Neural crest cell (in vitro differentiated cells): Measurements from ENCODE around the gene LATS2. TPM values are rescaled to one million over a fixed set of nuclear protein-coding genes. Genes with fewer than 3 reads are reported as not detected.

ENCODE experiments used
- DNase-seq: peaks from one replicate; pipeline ENCODE4 v3.0.0; 2021; ENCODE audit warnings: low read depth, mixed read lengths, low spot score
- H3K27ac Mint-ChIP-seq: one replicate; pipeline ENCODE4 v1.8.0; 2021; ENCODE audit warnings: mild to moderate bottlenecking, mixed read lengths; ENCODE audit not compliant: unreplicated experiment
- H3K27me3 Mint-ChIP-seq: 2 replicates; pipeline ENCODE4 v1.8.0; 2021; ENCODE audit warnings: low read depth, mild to moderate bottlenecking, mixed read lengths
- H3K36me3 Mint-ChIP-seq: 2 replicates; pipeline ENCODE4 v1.8.0; 2021; ENCODE audit warnings: low read depth, mild to moderate bottlenecking, mixed read lengths
- H3K4me1 Mint-ChIP-seq: 2 replicates; pipeline ENCODE4 v1.8.0; 2021; ENCODE audit warnings: mixed read lengths
- H3K4me3 Mint-ChIP-seq: one replicate; pipeline ENCODE4 v1.8.0; 2021; ENCODE audit warnings: mild to moderate bottlenecking, mixed read lengths
- H3K9me3 Mint-ChIP-seq: 2 replicates; pipeline ENCODE4 v1.8.0; 2021; ENCODE audit warnings: mixed read lengths
- CTCF ChIP-seq: fragments of 200-600 bp; sonication (generic); conservative IDR thresholded peaks from 2 replicates; pipeline ENCODE4 v1.5.0; 2021; ENCODE audit warnings: antibody characterized with exemption, mild to moderate bottlenecking
- total RNA-seq: library from RNA; stranded (reverse); gene quantifications from 2 replicates; pipeline ENCODE4 v1.2.1, GENCODE V29; 2021

The LATS2 gene
- total RNA-seq, 1 donor from 2014 or later = 26.2 TPM

GRCh38 chr13:21032656-21033055, 28.7 kb downstream of the LATS2 start:
- Mint-ChIP-seq H3K27me3 (no peaks in the 10 kb centered on the region), H3K9me3 (peaks cover 2% of the 10 kb centered on the region), H3K4me1 (peaks cover 13% of the 10 kb centered on the region), H3K4me3 (no peak overlapping the region), H3K27ac (no peak overlapping the region), H3K36me3 (peaks cover 2% of the 10 kb centered on the region)
- TF ChIP-seq CTCF = no peak
- DNase-seq = no peak

DNA sequence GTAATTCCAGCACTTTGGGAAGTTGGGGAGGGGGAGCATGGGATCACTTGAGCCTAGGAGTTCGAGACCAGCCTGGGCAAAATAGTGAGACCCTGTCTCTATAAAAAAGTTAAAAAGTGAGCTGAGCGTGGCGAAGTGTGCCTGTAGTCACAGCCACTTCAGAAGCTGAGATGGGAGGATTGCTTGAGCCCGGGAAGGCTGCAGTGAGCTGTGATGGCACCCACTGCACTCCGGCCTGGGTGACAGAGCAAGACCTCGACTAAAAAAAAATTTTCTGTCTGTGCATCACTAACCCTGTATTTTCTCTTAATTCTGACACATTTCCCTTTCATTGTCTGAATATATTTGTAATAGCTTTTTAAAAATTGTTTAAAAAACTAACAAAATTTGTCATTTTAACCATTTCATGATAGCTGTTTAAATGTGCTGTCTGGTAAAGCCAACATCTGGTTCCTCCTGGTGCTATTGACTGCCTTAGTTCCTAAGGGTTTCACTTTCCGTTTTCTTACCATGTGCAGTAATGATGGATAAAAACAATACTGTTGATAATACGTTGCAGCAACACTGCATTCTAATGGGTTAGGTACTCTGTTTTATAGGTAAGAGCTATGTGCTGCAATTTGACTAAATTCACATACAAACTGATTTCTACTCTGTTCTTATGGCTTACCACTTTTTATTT, 29.7 kb downstream of the LATS2 start:
- Mint-ChIP-seq H3K4me1 (peaks cover 13% of the 10 kb centered on the region), H3K27me3 (no peaks in the 10 kb centered on the region), H3K27ac (no peak overlapping the region), H3K9me3 (peaks cover 2% of the 10 kb centered on the region), H3K4me3 (no peak overlapping the region), H3K36me3 (peaks cover 6% of the 10 kb centered on the region)
- TF ChIP-seq CTCF = no peak
- DNase-seq = no peak

DNA sequence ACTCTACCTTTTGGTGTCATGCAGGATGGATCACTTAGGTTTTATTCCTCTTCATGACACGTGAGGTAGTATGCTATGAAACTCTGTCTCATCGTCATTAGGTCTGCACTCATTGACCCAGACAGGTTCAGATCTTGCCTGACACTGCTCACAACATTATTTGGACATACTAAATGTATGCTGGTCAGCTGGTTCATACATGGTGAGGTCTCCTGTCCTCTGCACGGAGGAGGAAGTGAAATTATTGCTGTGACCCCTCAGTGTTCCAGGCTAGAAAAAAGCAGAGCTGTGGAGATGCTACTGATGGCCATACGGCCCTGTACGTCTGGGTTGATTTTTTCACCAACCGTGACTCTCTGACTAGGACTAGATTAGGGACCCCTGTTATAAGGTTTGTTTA, 35.8 kb downstream of the LATS2 start:
- no peak overlapping the region for H3K27ac Mint-ChIP-seq
- no peak for DNase-seq

DNA sequence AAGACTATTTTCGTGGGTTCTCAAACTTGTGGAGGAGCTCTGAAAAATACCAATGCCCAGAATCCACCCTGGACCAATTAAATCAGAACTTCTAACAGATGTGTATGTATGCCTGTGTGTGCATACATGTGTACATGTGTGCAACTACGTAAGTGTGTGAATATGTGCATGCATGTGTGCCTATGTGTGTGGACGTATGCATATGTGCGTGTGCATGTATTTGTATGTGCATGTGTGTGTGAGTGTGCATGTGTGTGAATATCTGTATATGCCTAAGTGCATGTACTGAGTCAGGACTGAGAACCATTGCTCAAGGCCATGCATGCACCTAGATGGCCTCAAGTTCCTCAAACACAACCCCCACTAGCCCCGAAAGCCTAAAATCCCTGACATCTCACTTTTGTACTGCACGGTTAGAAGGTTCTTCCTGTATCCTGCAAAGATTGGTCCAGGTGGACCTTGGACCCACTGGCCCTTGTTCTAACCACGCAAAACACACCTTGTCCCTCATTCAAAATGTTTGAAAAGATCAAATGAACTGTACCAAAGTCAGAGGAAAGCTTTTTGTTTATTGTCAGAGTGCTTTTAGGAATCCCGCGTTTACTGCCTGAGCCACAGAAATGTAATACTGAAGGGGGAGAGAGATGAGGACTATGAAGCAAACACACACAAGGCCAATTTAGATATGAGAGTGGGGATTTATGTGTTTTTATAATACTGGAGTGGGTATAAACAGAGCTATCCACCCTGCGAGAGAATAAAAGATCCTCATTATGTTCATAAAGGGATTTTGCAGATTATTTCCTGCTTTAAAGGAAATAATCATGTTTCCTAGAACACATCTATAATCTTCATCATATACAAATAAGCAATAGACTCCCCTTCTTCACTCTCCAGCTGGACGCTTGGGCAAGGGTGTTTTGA, 39.1 kb downstream of the LATS2 start:
- DNase-seq = no peak
- no peak overlapping the region for H3K27ac Mint-ChIP-seq
- no peaks in the 10 kb centered on the region for H3K9me3 Mint-ChIP-seq
- no peak for TF ChIP-seq CTCF
- H3K4me3 Mint-ChIP-seq = no peak overlapping the region
- no peaks in the 10 kb centered on the region for H3K27me3 Mint-ChIP-seq
- peaks cover 9% of the 10 kb centered on the region for H3K36me3 Mint-ChIP-seq
- H3K4me1 Mint-ChIP-seq = peaks cover 22% of the 10 kb centered on the region

More for the DNA sequence above, 35.8 kb downstream of the LATS2 start:
- TF ChIP-seq CTCF = no peak
- peaks cover 12% of the 10 kb centered on the region for H3K4me1 Mint-ChIP-seq
- peaks cover 12% of the 10 kb centered on the region for H3K36me3 Mint-ChIP-seq
- H3K4me3 Mint-ChIP-seq = no peak overlapping the region
- H3K27me3 Mint-ChIP-seq = no peaks in the 10 kb centered on the region
- peaks cover 2% of the 10 kb centered on the region for H3K9me3 Mint-ChIP-seq

- no peak overlapping the region for H3K4me3 Mint-ChIP-seq
- H3K27ac Mint-ChIP-seq = no peak overlapping the region
- H3K4me1 Mint-ChIP-seq = peaks cover 27% of the 10 kb centered on the region
- H3K27me3 Mint-ChIP-seq = no peaks in the 10 kb centered on the region
- no peak for DNase-seq
- H3K9me3 Mint-ChIP-seq = no peaks in the 10 kb centered on the region
- H3K36me3 Mint-ChIP-seq = peaks cover 2% of the 10 kb centered on the region
- TF ChIP-seq CTCF = no peak
Observed at GRCh38 chr13:21020581-21020980, 40.8 kb downstream of the LATS2 start.
